GM21423 (cell line): ENCODE data around the gene CNNM2.
"Not testable (repeated sequence)": the region's sequence is repeated elsewhere in the genome, so short reads cannot be mapped to it uniquely, and the experiment has no call there.

Experiments used
- ATAC-seq: cut with Tn5 transposase; IDR thresholded peaks from one replicate; pipeline ENCODE4 v1.9.1; 2021; ENCODE audit warnings: mild to moderate bottlenecking, moderate library complexity; ENCODE audit not compliant: unreplicated experiment

The CNNM2 gene

GRCh38 chr10:102964713-102965112, 46.6 kb downstream of the CNNM2 start:
- ATAC-seq = no peak

DNA sequence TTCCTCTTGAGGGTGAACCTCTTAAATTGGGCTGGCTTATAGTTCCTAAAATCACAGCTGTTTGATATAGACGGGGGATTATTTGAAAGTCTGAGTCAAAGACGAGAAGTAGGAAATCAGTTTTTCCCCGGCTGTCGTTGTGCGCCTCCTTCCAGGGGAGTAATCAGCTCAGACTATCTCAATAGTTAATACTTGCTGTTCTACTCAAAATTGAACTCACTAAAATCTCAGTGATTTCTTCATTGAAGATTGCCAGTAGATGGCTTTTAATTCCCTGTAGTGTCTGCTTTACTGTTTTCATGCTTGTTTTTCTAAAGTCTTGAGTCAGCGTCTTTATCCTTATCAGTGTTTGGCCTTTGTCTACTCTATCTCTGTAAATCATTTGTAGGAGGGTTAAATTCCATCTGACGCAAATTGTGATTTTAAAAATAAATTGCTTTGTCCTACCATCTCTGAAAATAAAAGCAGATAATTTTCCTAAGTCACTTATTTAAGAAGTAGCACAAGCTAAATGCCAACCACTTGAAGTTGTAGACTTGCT, 47.3 kb downstream of the CNNM2 start:
- ATAC-seq = no peak

DNA sequence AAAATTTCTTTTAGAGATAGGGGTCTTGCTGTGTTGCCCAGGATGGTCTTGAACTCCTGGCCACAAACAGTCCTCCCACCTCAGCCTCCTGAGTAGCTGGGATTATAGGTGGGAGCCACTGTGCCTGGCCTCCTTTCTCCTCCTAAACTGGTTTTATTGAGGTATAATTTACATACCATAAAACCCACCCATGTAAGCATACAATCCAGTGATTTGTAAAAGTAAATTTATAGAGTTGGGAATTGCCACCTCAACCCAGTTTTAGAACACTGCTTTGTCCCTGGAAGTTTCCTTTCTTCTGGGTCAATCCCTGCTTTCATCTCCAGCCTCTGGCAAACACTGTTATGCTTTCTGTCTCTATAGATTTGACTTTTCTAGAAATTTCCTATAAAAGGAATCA, 49.0 kb downstream of the CNNM2 start:
- ATAC-seq = no peak

DNA sequence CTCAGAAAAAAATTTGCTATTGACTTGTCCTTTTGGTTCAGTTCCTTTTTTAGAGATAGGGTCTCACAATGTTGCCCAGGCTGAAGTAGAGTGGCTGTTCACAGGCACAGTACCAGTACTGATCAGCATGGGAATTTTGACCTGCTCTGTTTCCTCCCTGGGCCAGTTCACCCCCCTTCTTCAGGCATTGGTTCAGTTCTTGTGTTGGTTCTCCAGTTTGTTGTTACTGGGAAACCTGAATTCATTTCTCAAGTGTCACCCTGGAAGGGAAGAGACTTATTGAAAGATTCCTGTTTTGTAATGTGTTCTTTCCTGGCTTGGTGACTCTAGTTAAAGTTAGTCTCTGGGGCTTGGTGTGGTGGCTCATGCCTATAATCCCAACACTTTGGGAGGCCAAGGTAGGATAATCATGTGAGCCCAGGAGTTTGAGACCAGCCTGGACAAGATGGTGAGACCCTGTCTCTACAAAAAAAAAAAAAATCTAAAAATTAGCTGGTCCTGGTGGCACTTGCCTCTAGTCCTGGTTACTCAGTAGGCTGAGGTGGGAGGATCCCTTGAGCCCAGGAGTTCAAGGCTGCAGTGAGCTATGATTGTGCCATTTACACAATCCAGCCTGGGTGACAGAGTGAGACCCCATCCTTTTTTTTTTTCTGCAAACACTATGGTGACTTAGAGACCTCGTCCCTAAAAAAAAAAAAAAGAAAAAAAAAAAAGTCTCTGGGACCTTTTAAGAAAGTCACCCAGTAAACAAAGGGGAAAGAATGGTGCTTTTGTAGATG, 52.7 kb downstream of the CNNM2 start:
- ATAC-seq = no peak

DNA sequence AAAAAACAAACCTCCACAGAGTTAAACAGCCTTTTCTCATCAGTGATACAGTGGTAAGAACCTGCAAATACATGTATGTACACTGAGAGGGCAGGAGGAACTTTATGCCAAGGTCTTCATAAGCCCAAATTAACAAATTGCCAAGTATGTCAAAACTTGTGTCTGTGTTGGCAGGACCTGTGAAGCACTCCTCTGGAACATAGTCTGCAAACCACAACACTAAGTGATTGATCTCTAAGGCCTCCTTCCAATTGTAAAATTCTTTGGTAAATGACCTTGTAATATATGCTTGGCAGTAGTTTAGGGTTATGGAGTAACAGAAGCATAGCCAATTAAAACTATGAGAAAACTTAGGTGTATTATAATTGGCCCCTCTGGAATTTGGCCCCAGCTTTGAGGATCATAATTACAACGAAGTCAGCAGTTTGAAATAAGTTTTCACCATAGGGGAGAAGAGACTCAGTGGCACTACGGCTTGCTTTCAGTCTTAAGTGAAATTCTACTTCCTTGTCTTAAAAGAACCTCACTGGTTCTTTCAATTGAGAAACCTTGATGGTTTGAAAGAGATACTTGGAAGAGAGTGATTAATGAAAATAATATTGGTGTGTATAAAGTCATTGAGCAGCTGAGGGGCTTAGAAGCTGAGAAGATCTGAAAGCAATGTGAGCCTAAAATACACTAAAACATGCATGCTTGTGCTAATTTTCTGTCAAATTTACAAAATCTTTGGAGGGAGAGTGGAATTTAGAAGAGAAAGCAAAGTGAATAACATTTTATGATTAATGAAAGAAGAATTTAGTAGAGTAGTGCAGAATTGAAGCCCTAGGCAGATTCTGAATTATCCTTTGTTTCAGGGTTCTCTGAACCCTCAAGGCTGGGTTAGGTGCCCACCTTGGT, 57.6 kb downstream of the CNNM2 start:
- ATAC-seq = no peak

DNA sequence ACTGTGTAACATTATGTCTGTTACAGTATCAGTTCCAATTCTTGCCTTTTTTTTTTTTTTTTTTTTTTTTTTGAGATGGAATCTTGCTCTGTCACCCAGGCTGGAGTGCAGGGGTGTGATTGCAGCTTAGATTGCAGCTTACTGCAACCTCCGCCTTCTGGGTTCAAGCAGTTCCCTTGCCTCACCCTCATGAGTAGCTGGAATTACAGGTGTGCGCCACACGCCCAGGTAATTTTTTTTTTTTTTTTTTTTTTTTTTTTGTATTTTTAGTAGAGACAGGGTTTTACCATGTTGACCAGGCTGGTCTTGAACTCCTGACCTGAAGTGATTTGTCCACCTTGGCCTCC, 58.3 kb downstream of the CNNM2 start:
- ATAC-seq = not testable (repeated sequence)

GRCh38 chr10:102982296-102982695, 64.2 kb downstream of the CNNM2 start:
- no peak for ATAC-seq

- ATAC-seq = no peak
These were observed 66.0 kb downstream of the CNNM2 start for GRCh38 chr10:102984086-102984485.

- ATAC-seq = no peak
These were observed 67.7 kb downstream of the CNNM2 start for GRCh38 chr10:102985811-102986210.

- no peak for ATAC-seq
These were observed 70.6 kb downstream of the CNNM2 start for GRCh38 chr10:102988404-102989314.

DNA sequence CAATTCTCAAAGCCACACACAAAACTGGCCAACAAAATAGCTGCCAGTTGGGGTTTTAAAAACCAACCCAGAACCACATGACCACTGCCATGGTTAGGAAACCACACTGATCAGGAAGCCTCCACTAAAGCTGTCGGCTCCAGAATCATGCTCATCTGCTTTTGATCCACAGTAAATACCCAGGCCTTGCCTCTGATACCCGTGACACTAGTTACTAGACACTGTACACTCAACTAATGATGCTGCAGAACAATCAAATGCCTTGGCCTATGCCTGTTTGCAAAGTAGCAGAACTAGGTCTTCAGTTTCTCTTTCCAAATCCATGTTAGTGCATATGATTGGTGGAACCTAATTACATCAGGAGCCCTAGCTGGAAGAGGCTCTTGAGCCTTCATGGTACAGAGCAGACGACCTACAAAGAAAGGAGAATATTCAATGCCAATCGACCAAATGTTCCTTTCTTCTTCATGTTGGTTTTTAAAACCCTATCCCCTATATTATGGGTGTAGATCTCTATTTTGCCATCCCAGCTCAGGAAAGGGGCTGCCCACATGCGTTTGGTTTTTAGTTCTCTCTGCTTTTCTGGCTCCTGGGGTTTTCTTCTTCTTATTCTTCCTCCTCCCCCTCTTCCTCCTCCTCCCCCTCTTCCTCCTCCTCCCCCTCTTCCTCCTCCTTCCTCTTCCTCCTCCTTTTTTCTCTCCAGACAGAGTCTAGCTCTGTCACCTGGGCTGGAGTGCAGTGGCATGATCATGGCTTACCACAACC, 76.6 kb downstream of the CNNM2 start:
- ATAC-seq = no peak

GRCh38 chr10:102996876-102997275, 78.8 kb downstream of the CNNM2 start:
- no peak for ATAC-seq

- ATAC-seq = no peak
These were observed 79.9 kb downstream of the CNNM2 start for GRCh38 chr10:102997998-102998397.

DNA sequence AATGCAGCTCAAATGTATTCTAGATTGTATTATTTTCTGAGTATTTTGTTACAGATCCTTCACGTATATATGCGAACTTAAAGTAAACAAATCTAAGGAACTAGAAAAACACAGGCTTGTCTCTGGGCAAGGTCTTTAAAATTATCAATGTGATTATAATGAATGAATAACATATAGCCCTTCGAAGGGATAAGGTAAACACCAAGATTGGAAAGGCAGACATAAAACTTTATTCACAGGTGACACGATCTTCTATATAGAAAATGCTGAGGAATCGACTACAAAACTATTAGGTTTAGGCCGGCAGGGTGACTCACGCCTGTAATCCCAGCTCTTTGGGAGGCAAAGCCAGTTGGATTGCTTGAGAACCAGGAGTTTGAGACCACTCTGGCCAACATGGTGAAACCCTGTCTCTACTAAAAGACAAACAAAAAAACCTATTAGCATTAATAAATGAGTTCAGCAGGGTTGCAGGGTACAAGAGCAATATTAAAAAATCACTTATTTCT, 80.4 kb downstream of the CNNM2 start:
- ATAC-seq = no peak

- not testable (repeated sequence) for ATAC-seq
These were observed 82.0 kb downstream of the CNNM2 start for GRCh38 chr10:103000050-103000449.

DNA sequence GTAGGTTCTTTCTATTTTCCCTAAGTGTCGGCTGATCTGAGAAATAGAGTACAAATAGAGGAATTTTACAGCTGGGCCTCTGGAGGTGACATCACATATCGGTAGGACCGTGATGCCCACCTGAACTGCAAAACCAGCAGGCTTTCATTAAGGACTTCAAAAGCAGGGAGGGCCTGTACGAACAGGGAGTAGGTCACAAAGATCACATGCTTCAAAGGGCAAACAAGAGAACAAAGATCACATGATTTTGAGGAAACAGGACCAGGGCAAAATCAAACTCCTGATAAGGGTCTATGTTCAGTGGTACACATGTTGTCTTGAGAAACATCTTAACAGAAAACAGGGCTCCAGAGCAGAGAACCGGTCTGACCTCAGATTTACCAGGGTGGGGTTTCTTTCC, 88.9 kb downstream of the CNNM2 start:
- ATAC-seq = no peak

GRCh38 chr10:103013416-103013815, 95.3 kb downstream of the CNNM2 start:
- ATAC-seq = no peak

DNA sequence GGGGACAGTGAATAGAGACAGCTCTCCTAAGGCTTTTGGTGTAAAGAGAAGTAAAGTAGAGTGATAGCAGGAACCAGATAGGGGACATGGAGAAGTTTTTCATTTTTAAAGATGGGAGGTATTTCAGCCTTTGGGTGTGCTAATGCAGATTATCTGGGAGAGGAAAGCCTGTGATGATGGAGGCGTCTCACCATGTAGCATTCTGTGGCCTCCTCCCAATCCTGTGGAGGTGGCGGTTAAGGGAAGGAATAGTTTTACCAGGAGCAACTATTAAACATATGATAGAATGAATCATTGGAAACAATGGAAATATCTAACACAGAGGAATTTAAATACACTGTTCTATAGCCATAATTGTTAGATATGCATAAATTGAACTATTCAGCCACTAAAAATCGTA, 101.3 kb downstream of the CNNM2 start:
- no peak for ATAC-seq

GRCh38 chr10:103021150-103021899, 103.2 kb downstream of the CNNM2 start:
- ATAC-seq = no peak
